Uterus (tissue), 4 donors: ENCODE data around the gene PYGO2. TPM values are rescaled to one million over a fixed set of nuclear protein-coding genes. Genes with fewer than 3 reads are reported as not detected.
"Not testable (repeated sequence)": the region's sequence is repeated elsewhere in the genome, so short reads cannot be mapped to it uniquely, and the experiment has no call there.

Experiments used
- DNase-seq, 2 donors: peaks; one replicate each; pipeline ENCODE4 v3.0.0-alpha.2; 2019 to 2020
- H3K27ac ChIP-seq, 2 donors: fragments of 200-600 bp; sonication (generic); 1 replicate in 1 of 2; 2 replicates in 1 of 2; pipeline ENCODE4 v1.5.1; 2016 to 2018
- H3K27me3 ChIP-seq, 2 donors: fragments of 200-600 bp; sonication (generic); one replicate each; pipeline ENCODE4 v1.5.1; 2018 to 2019; ENCODE audit warnings: control low read depth in 1 of 2
- H3K36me3 ChIP-seq, 2 donors: fragments of 200-600 bp; sonication (generic); one replicate each; pipeline ENCODE4 v1.5.1; 2019; ENCODE audit warnings: control low read depth in 1 of 2
- H3K4me1 ChIP-seq, 2 donors: fragments of 200-600 bp; sonication (generic); one replicate each; pipeline ENCODE4 v1.5.1; 2018 to 2019; ENCODE audit warnings: control low read depth in 1 of 2
- H3K4me3 ChIP-seq, 2 donors: fragments of 200-600 bp; sonication (generic); 1 replicate in 1 of 2; 2 replicates in 1 of 2; pipeline ENCODE4 v1.5.1; 2018 to 2019; ENCODE audit warnings: mild to moderate bottlenecking in 1 of 2
- H3K9me3 ChIP-seq, 2 donors: fragments of 200-600 bp; sonication (generic); one replicate each; pipeline ENCODE4 v1.5.1; 2019; ENCODE audit warnings: control low read depth in 1 of 2
- POLR2A ChIP-seq, 2 donors: fragments of 450-650 bp; IDR thresholded peaks; one replicate each; pipeline ENCODE4 v1.6.1; 2016; ENCODE audit warnings: antibody characterized with exemption in 2 of 2, mild to moderate bottlenecking in 1 of 2, moderate library complexity in 1 of 2
- intact Hi-C: fragments of 100-400 bp; cut with DNase I; formaldehyde crosslinking; loops from one replicate; pipeline ENCODE4 v1.15.1; 2023; ENCODE audit warnings: low total_unique reads
- total RNA-seq, 4 donors: library from RNA; depleted of rRNA in 3 of 4; stranded (reverse); fragments of >200 nt in 3 of 4; gene quantifications; one replicate each; pipeline versions ENCODE4 v1.1.0 to v1.2.4, GENCODE V29; 2014 to 2023
- TF ChIP-seq, protein P1 (sequence below), 4 experiments: fragments of 200-600 bp in 2 of 4; fragments of 450-650 bp in 2 of 4; sonication (generic) in 2 of 4; IDR thresholded peaks; one replicate each; pipeline ENCODE4 v1.5.1; 2016 to 2019; ENCODE audit warnings: antibody characterized with exemption in 4 of 4, mild to moderate bottlenecking in 2 of 4, moderate library complexity in 1 of 4
- donor health status: DM: yes; HTN: yes; CAD: no.

The PYGO2 gene
- total RNA-seq, 4 donors from 2014 or later: 10.0 to 36.4 (median 15.9) TPM

GRCh38 chr1:154996966-154997701 is 35.6 kb upstream of the PYGO2 start:
- Histone ChIP-seq H3K27ac (no peak overlapping the region), H3K27me3 (no peaks in the 10 kb centered on the region), H3K4me1 (peaks cover 0 to 11% of the 10 kb centered on the region in 2 donors), H3K9me3 (no peaks in the 10 kb centered on the region), H3K36me3 (no peaks in the 10 kb centered on the region), H3K4me3 (no peak overlapping the region)
- no peak for DNase-seq
- no peak for TF ChIP-seq POLR2A (IDR thresholded peaks at IDR 0.05)
- TF ChIP-seq, protein P1, sequence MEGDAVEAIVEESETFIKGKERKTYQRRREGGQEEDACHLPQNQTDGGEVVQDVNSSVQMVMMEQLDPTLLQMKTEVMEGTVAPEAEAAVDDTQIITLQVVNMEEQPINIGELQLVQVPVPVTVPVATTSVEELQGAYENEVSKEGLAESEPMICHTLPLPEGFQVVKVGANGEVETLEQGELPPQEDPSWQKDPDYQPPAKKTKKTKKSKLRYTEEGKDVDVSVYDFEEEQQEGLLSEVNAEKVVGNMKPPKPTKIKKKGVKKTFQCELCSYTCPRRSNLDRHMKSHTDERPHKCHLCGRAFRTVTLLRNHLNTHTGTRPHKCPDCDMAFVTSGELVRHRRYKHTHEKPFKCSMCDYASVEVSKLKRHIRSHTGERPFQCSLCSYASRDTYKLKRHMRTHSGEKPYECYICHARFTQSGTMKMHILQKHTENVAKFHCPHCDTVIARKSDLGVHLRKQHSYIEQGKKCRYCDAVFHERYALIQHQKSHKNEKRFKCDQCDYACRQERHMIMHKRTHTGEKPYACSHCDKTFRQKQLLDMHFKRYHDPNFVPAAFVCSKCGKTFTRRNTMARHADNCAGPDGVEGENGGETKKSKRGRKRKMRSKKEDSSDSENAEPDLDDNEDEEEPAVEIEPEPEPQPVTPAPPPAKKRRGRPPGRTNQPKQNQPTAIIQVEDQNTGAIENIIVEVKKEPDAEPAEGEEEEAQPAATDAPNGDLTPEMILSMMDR (IDR thresholded peaks at IDR 0.05): no peak
- intact Hi-C loops: no loop called here

GRCh38 chr1:154995301-154995983 is 33.9 kb upstream of the PYGO2 start:
- H3K9me3 ChIP-seq, H3K27ac ChIP-seq, H3K27me3 ChIP-seq, H3K4me3 ChIP-seq, H3K36me3 ChIP-seq, intact Hi-C loops: not testable (repeated sequence)
- H3K4me1 ChIP-seq: peaks cover 0 to 11% of the 10 kb centered on the region in 2 donors
- TF ChIP-seq, protein P1 (IDR thresholded peaks at IDR 0.05): peak; percentile 24 to 43 (median 34)
- peak; percentile 66 to 76 for DNase-seq

DNA sequence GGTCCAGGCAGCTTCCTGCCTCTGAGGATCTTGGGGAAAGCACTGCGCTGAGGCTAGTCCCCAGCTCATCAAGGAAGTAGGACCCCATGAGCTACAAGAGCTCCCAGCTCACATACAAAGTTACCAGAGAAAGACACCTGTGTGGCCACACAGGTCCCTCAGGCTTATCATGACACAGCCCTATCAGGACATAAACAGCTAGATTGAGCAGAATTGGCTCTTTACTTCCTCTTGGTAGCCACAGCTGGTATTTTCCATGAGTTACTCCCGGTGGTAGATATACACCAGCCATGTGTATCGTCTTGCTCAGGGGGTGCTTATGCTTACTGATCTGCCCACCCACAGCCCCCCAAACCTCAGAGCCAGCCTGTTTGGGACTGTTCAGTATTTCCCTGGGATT is 33.0 kb upstream of the PYGO2 start:
- H3K4me3 ChIP-seq: no peak overlapping the region
- intact Hi-C loops: no loop called here
- H3K36me3 ChIP-seq: no peaks in the 10 kb centered on the region
- H3K27ac ChIP-seq: no peak overlapping the region
- TF ChIP-seq POLR2A (IDR thresholded peaks at IDR 0.05): no peak
- TF ChIP-seq, protein P1 (IDR thresholded peaks at IDR 0.05): no peak
- no peak for DNase-seq
- H3K4me1 ChIP-seq: peaks cover 0 to 4% of the 10 kb centered on the region in 2 donors
- no peaks in the 10 kb centered on the region for H3K9me3 ChIP-seq
- no peaks in the 10 kb centered on the region for H3K27me3 ChIP-seq

GRCh38 chr1:154994269-154994587 is 32.6 kb upstream of the PYGO2 start:
- Histone ChIP-seq H3K36me3 (no peaks in the 10 kb centered on the region), H3K9me3 (no peaks in the 10 kb centered on the region), H3K4me3 (no peak overlapping the region), H3K27me3 (no peaks in the 10 kb centered on the region), H3K4me1 (peaks cover 0 to under 1% of the 10 kb centered on the region in 2 donors), H3K27ac (no peak overlapping the region)
- TF ChIP-seq, protein P1 (IDR thresholded peaks at IDR 0.05): no peak
- no peak for TF ChIP-seq POLR2A (IDR thresholded peaks at IDR 0.05)
- intact Hi-C loops: no loop called here
- no peak for DNase-seq

DNA sequence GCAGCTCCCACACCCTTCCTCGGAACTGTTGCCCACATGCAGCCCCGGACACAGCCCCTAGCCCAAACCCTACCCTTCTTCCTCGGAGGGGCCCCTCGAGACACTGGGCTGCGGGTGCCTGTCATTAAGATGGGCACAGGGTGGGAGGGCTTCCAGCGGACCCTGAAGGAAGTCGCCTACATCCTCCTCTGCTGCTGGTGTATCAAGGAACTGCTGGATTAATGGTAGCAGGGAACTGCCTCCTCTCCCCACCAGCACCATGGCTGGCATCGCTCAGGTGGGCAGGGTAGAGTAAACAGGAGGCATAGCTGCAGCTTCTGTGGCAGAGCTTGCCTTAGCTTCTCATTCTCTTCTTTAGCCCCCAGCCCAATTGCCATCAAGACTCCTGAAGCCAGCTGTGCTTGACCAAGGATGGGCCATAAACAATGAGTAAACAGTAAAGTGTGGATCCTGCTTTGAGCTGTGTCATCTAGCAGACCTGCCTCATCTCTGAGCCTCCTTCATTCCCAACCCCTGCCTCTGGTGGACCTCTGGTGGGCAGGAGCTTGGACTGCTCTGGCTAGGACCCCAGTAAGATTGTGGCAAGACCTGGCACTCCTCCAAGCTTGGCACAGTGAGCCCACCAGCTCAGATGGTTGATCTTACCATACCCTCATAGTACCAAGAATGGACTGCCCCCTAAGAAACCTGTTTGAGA is 32.1 kb upstream of the PYGO2 start, which contains the start of gene LENEP:
LENEP (plus strand) TSS at position 15 of the 697 bp plus-strand sequence; CDS start at position 37, 22 bp downstream.
- H3K27me3 ChIP-seq: no peaks in the 10 kb centered on the region
- no peak for DNase-seq
- intact Hi-C loops: no loop called here
- H3K27ac ChIP-seq: no peak within 1 kb of the TSS
- no peaks in the 10 kb centered on the region for H3K9me3 ChIP-seq
- H3K4me1 ChIP-seq: peaks cover 0 to 2% of the 10 kb centered on the region in 2 donors
- no peak for TF ChIP-seq POLR2A (IDR thresholded peaks at IDR 0.05)
- TF ChIP-seq, protein P1 (IDR thresholded peaks at IDR 0.05): no peak
- H3K4me3 ChIP-seq: no peak within 1 kb of the TSS
- no peaks in the 10 kb centered on the region for H3K36me3 ChIP-seq
